Liver (tissue), 9 donors: Measurements from ENCODE around the gene PPARD. TPM values are rescaled to one million over a fixed set of nuclear protein-coding genes. Genes with fewer than 3 reads are reported as not detected.
A peak's percentile ranks its signal among the peaks of the same experiment; 100 is the strongest.

Experiments used
- DNase-seq: peaks from one replicate; pipeline ENCODE4 v3.0.0-alpha.2; 2017; ENCODE audit warnings: low spot score
- H3K27ac ChIP-seq, 2 donors: one replicate each; pipeline ENCODE4 v1.7.0; 2013; ENCODE audit warnings: inconsistent platforms in 2 of 2, low read length in 2 of 2, control low read depth in 1 of 2, low read depth in 1 of 2, mild to moderate bottlenecking in 1 of 2
- H3K27me3 ChIP-seq, 4 donors: one replicate each; pipeline versions ENCODE4 v1.6.1 to v1.7.0; 2013; ENCODE audit warnings: low read length in 3 of 4, inconsistent platforms in 1 of 4, mild to moderate bottlenecking in 1 of 4, moderate library complexity in 1 of 4; ENCODE audit not compliant: control insufficient read depth in 4 of 4, insufficient read depth in 4 of 4
- H3K36me3 ChIP-seq, 4 donors: one replicate each; pipeline versions ENCODE4 v1.6.1 to v1.7.0; 2013; ENCODE audit warnings: low read length in 3 of 4, mild to moderate bottlenecking in 3 of 4, low read depth in 1 of 4, moderate library complexity in 1 of 4; ENCODE audit not compliant: control insufficient read depth in 4 of 4, insufficient read depth in 3 of 4
- H3K4me1 ChIP-seq, 4 donors: one replicate each; pipeline versions ENCODE4 v1.6.1 to v1.7.0; 2013; ENCODE audit warnings: low read length in 3 of 4, mild to moderate bottlenecking in 3 of 4, moderate library complexity in 1 of 4; ENCODE audit not compliant: control insufficient read depth in 4 of 4, insufficient read depth in 4 of 4
- H3K4me3 ChIP-seq, 3 donors: one replicate each; pipeline versions ENCODE4 v1.6.1 to v1.7.0; 2013; ENCODE audit warnings: low read length in 3 of 3, control low read depth in 1 of 3, low read depth in 1 of 3, mild to moderate bottlenecking in 1 of 3
- H3K9ac ChIP-seq, 2 donors: one replicate each; pipeline ENCODE4 v1.7.0; 2013; ENCODE audit warnings: low read length in 2 of 2, mild to moderate bottlenecking in 2 of 2, moderate library complexity in 2 of 2, control low read depth in 1 of 2, low read depth in 1 of 2
- H3K9me3 ChIP-seq, 4 donors: one replicate each; pipeline versions ENCODE4 v1.6.1 to v1.7.0; 2013; ENCODE audit warnings: low read length in 3 of 4; ENCODE audit not compliant: control insufficient read depth in 4 of 4
- EGR1 ChIP-seq, 2 donors: IDR thresholded peaks; 2 replicates each; pipeline ENCODE4 v1.6.1; 2016 to 2018; ENCODE audit warnings: antibody characterized with exemption in 2 of 2, low read depth in 2 of 2
- FOXA1 ChIP-seq: IDR thresholded peaks from 2 replicates; pipeline ENCODE4 v1.6.1; 2016; ENCODE audit warnings: antibody characterized with exemption
- FOXA2 ChIP-seq: IDR thresholded peaks from 2 replicates; pipeline ENCODE4 v1.6.1; 2016; ENCODE audit warnings: antibody characterized with exemption
- GABPA ChIP-seq, 2 donors: IDR thresholded peaks in 1 of 2; conservative IDR thresholded peaks in 1 of 2; 2 replicates each; pipeline ENCODE4 v1.6.1; 2016; ENCODE audit warnings: antibody characterized with exemption in 2 of 2, mild to moderate bottlenecking in 1 of 2, moderate library complexity in 1 of 2
- HNF4A ChIP-seq, 2 donors: conservative IDR thresholded peaks; 2 replicates each; pipeline ENCODE4 v1.6.1; 2016; ENCODE audit warnings: antibody characterized with exemption in 2 of 2, mild to moderate bottlenecking in 2 of 2
- JUND ChIP-seq, 2 donors: IDR thresholded peaks; 2 replicates each; pipeline ENCODE4 v1.6.1; 2016; ENCODE audit warnings: antibody characterized with exemption in 2 of 2
- NR2F2 ChIP-seq: IDR thresholded peaks from 2 replicates; pipeline ENCODE4 v1.6.1; 2016; ENCODE audit warnings: antibody characterized with exemption
- RAD21 ChIP-seq, 2 donors: IDR thresholded peaks; 2 replicates each; pipeline ENCODE4 v1.6.1; 2016; ENCODE audit warnings: antibody characterized with exemption in 2 of 2, mild to moderate bottlenecking in 2 of 2
- RXRA ChIP-seq, 2 donors: IDR thresholded peaks; 2 replicates each; pipeline ENCODE4 v1.6.1; 2017 to 2018; ENCODE audit warnings: antibody characterized with exemption in 2 of 2, mild to moderate bottlenecking in 1 of 2
- SP1 ChIP-seq: IDR thresholded peaks from 2 replicates; pipeline ENCODE4 v1.6.1; 2018; ENCODE audit warnings: antibody characterized with exemption, mild to moderate bottlenecking
- TAF1 ChIP-seq: conservative IDR thresholded peaks from 2 replicates; pipeline ENCODE4 v1.6.1; 2016; ENCODE audit warnings: antibody characterized with exemption, mild to moderate bottlenecking
- YY1 ChIP-seq: IDR thresholded peaks from 2 replicates; pipeline ENCODE4 v1.6.1; 2016; ENCODE audit warnings: antibody characterized with exemption, mild to moderate bottlenecking
- WGBS: extraction: QIAGEN DNeasy Blood & Tissue Kit; methylation state at CpG from one replicate; pipeline ENCODE4 v1.1.7; 2013; 5-methylcytosine and 5-hydroxymethylcytosine counted together
- polyA plus RNA-seq, 2 donors: library from polyadenylated mRNA; stranded (reverse) in 1 of 2; unstranded in 1 of 2; fragments of 200-250 nt in 1 of 2; fragments of >200 nt in 1 of 2; fragmentation: Nextera tagmentation in 1 of 2; extraction: Ambion mirVana in 1 of 2; gene quantifications; one replicate each; pipeline versions ENCODE4 v1.2.1 to v1.2.3, GENCODE V29; 2013 to 2015
- total RNA-seq, 2 donors: library from RNA; depleted of rRNA; stranded (reverse); fragments of >200 nt; gene quantifications; one replicate each; pipeline ENCODE4 v1.2.3, GENCODE V29; 2014
- TF ChIP-seq, protein P1 (sequence below): IDR thresholded peaks from 2 replicates; pipeline ENCODE4 v1.6.1; 2016; ENCODE audit warnings: antibody characterized with exemption
- TF ChIP-seq, protein P2 (sequence below): IDR thresholded peaks from 2 replicates; pipeline ENCODE4 v1.6.1; 2016; ENCODE audit warnings: antibody characterized with exemption
- donor health status: healthy.
- donor health status: healthy.
- donor health status: healthy.
- donor health status: healthy.
- donor health status: healthy.

The PPARD gene
- total and polyA plus RNA-seq, 4 donors: 2.1 to 7.8 (median 5.1) TPM

DNA sequence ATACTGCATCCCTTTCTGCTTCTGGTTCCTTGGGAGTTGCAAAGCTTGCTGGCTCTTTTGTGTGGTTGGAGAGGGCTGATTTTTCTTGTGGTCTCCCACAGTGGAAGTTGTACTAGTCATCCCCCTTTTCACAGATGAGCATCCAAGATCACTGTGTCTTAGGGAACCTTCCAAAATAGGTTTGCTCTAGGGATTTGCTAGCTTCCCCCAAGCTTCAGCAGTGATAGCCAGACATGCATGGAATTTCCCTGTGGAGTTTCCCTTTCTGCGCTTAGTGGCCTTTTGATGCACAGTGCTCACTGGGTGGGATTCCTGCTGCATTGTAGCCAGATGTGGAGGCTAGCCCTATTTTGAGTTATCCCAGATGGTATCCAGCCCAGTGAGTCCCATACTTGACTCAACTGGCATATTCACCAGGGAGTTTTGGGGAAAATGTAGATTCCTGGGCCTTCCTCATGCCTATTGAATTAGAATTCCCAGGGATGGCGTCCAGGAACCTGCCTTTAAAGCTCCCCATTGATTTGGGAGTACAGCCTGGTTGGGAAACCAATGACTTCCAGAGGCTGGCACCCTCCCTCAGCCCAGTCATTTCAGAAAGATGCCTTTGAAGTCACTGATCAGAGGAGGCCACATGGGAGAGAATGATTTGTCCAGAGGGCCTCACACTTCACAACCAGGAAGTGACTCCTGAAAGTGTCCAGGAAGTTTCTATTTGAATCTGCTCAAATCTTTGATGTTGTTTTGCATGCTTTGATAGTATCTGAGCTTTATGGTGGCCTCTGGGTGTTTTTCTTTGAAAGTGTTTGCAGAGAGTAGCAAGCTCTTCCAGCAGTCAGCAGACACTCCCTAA is 25.9 kb downstream of the PPARD start:
- H3K4me1 ChIP-seq: peaks cover 11 to 22% (median 21%) of the 10 kb centered on the region in 4 donors
- H3K36me3 ChIP-seq: no peaks in the 10 kb centered on the region
- no peak overlapping the region for H3K4me3 ChIP-seq
- H3K9ac ChIP-seq: no peak overlapping the region
- no peaks in the 10 kb centered on the region for H3K27me3 ChIP-seq
- H3K27ac ChIP-seq: no peak overlapping the region
- 94% methylated on average over 2 of the region's 2 CpGs for WGBS
- H3K9me3 ChIP-seq: no peaks in the 10 kb centered on the region
- no peak for DNase-seq
- TF ChIP-seq FOXA1: no peak
- TF ChIP-seq, protein P1, sequence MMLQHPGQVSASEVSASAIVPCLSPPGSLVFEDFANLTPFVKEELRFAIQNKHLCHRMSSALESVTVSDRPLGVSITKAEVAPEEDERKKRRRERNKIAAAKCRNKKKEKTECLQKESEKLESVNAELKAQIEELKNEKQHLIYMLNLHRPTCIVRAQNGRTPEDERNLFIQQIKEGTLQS: no peak
- TF ChIP-seq FOXA2: no peak
- TF ChIP-seq JUND (IDR thresholded peaks at IDR 0.05): no peak
- no peak for TF ChIP-seq NR2F2
- no peak for TF ChIP-seq TAF1

DNA sequence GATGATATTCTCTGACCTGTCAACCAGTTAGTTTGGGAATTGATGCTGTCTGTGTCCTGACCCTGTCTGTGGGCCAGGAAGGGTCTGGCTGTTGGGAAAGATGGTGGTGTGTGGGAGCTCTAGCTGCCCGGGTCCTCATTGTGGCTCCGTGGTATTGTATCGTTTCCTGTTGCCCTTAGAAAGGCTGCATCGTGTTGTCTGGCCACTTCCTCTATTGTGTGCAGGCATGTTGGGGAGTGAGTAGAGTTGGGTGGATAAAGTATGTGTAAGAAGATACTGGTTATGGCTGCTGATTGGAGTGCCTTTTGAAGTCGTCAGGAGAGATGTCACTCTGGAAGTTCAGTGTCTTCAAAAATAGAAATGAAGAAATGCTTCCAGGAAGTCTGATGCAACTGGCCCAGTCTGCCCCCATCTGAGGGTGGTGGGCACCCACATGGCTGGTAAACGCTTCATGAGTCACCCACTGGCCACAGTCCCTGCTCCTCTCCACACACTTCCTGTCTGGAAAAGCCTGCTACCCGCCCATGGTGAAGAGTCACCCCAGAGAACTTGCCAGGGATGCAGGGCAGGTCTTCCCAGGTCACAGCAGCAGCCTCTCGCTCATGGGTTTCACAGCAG is 27.9 kb downstream of the PPARD start:
- TF ChIP-seq EGR1 (IDR thresholded peaks at IDR 0.05; ENCODE audit: low read depth in 2 of 2) (no peak), HNF4A (conservative IDR thresholded peaks at IDR 0.05) (peak in 1 of 2 donors; percentile 6), GABPA (IDR thresholded peaks at IDR 0.05 in 1 of 2, conservative IDR thresholded peaks at IDR 0.05 in 1 of 2) (no peak), SP1 (no peak), JUND (IDR thresholded peaks at IDR 0.05) (peak in 1 of 2 donors; percentile 70), RXRA (IDR thresholded peaks at IDR 0.05) (peak in 1 of 2 donors; percentile 43)
- TF ChIP-seq, protein P2, sequence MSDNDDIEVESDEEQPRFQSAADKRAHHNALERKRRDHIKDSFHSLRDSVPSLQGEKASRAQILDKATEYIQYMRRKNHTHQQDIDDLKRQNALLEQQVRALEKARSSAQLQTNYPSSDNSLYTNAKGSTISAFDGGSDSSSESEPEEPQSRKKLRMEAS: no peak
- Histone ChIP-seq H3K4me3 (no peak overlapping the region), H3K9ac (no peak overlapping the region), H3K27me3 (no peaks in the 10 kb centered on the region), H3K9me3 (no peaks in the 10 kb centered on the region), H3K36me3 (no peaks in the 10 kb centered on the region), H3K27ac (peak overlapping the region; percentile 49 to 62), H3K4me1 (peaks cover 11 to 22% (median 21%) of the 10 kb centered on the region in 4 donors)
- no peak for DNase-seq
- 59% methylated on average over 8 of the region's 8 CpGs for WGBS

DNA sequence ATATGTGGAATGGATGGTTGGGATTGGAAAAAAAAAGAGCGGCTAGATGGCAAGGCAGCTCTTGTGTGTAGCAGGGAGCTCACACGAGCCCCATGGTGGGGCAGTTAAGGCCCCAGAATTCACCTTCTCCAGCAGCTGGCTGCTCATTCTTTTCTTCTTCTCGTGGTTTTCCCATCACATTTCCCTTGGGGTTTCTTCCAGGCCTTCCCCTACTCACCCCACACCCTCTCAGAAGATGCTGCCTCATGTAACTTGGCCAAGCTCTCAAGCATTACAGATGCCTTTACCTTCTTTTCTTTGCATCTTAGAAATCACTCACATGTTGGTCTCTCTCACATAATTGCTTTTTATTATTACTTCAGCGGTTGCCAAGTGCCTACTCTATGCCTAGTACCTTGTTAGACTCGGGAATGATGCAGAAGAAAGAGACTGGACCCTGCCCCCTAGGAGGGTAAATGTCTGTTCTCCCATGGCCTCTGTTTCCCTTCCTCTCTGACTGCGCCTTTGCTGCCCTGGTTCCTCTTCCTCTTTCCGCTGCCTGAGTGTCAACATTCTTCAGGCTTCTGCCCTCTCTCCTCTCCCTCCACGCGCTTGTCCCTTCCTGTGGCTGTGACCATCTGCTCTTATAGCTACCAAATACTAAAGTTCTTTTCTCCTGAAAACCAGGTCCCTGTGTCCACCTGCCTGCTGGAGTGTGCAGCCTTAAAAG is 28.6 kb downstream of the PPARD start:
- whole genome bisulfite sequencing: 76% methylated on average over 9 of the region's 9 CpGs
- TF ChIP-seq YY1: no peak
- peak in 1 of 2 donors; percentile 2 for TF ChIP-seq RAD21 (IDR thresholded peaks at IDR 0.05)
- TF ChIP-seq, protein P2: peak; percentile 13
- peak overlapping the region in 1 of 2 donors; percentile 7 for H3K9ac ChIP-seq

More for the DNA sequence above, 28.6 kb downstream of the PPARD start:
- H3K4me3 ChIP-seq: no peak overlapping the region
- no peak for DNase-seq
- no peaks in the 10 kb centered on the region for H3K36me3 ChIP-seq
- H3K4me1 ChIP-seq: peaks cover 11 to 22% (median 21%) of the 10 kb centered on the region in 4 donors
- H3K27me3 ChIP-seq: no peaks in the 10 kb centered on the region
- peak overlapping the region; percentile 49 to 62 for H3K27ac ChIP-seq
- H3K9me3 ChIP-seq: no peaks in the 10 kb centered on the region
